MM.1S (cell line): ENCODE measurements around the gene REST.

Source experiments
- CTCF ChIP-seq: fragments of 300-600 bp; sonication (generic); IDR thresholded peaks from 2 replicates; pipeline ENCODE4 v1.5.1; 2016; ENCODE audit warnings: antibody characterized with exemption, low read length, mixed read lengths
- EZH2 ChIP-seq: fragments of 300-600 bp; sonication (generic); optimal IDR thresholded peaks from 2 replicates; pipeline ENCODE3; 2017; ENCODE audit warnings: low read depth, mild to moderate bottlenecking, antibody characterized with exemption, low read length, mixed read lengths
- EZH2phosphoT487 ChIP-seq: fragments of 300-600 bp; sonication (generic); IDR thresholded peaks from 2 replicates; pipeline ENCODE4 v1.6.1; 2018; ENCODE audit warnings: antibody characterized with exemption, low read length

GRCh38 chr4:56909086-56909894 is 1.6 kb downstream of the REST start:
- TF ChIP-seq CTCF (no peak), EZH2phosphoT487 (no peak), EZH2 (no peak)
